MM.1S (cell line): ENCODE measurements around the gene LIPI.
"Not testable (repeated sequence)": the region's sequence is repeated elsewhere in the genome, so short reads cannot be mapped to it uniquely, and the experiment has no call there.

Experiments
- CTCF ChIP-seq: fragments of 300-600 bp; sonication (generic); IDR thresholded peaks from 2 replicates; pipeline ENCODE4 v1.5.1; 2016; ENCODE audit warnings: antibody characterized with exemption, low read length, mixed read lengths
- EZH2phosphoT487 ChIP-seq: fragments of 300-600 bp; sonication (generic); IDR thresholded peaks from 2 replicates; pipeline ENCODE4 v1.6.1; 2018; ENCODE audit warnings: antibody characterized with exemption, low read length

GRCh38 chr21:14063620-14064295 lies 147.0 kb downstream of the LIPI start:
- TF ChIP-seq CTCF, EZH2phosphoT487: not testable (repeated sequence)
